ENCODE results near the gene CCDC106.
A peak's percentile ranks its signal among the peaks of the same experiment; 100 is the strongest.

The CCDC106 gene

DNA sequence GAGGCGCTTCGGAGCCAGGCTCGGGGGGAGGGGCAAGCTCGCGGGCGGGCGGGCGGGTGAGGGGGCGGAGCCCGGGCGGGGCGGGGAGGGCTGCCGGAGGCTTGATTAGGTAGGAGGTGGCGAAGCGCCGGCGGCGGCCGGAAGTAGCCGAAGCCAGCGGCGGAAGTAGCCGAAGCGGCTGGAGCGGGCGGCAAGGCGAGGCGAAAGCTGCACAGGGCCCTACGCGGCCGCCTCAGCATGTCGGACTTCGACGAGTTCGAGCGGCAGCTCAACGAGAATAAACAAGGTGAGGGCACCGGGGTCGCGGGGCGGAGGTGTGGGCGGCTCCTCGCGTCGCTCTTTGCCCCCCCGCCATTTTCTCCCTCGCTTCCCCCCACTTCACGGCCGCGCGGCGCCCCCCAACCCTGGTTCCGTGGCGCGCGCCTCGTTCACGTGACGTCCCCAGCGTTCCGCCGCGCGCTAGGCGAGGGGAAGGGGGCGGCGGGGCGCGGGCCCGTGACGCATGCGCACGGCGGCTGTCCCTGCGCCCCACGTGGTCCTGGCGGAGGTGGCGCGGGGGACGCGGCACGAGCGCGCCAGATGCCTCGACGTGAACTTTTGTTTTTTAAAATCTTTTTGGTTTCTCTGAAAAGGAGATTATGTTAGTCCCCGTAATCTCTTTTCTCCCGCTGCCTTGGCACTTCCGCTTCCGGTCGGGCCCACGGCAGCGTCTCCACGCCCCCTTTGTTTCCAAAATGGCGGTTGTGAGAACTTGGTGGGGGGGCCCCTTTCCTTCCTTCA is 7.0 kb downstream of the CCDC106 start, which contains the start of gene U2AF2:
Gene U2AF2 (plus strand): TSS at position 168 of the 780 bp plus-strand sequence. CDS start 70 bp downstream, at position 238.
- peak within 1 kb of the TSS; percentile 97 for H3K4me2 ChIP-seq (ENCODE audit: low read length)
- H3F3A ChIP-seq (ENCODE audit: insufficient read depth, low read length), result no peaks in the 10 kb centered on the region
- no peaks in the 10 kb centered on the region; the same call in 1 of the 2 replicates for H4K20me1 ChIP-seq (ENCODE audit: insufficient read depth, low read length)
- no peak within 1 kb of the TSS for H2AFZ ChIP-seq (ENCODE audit: low read length)
- H3K79me2 ChIP-seq (ENCODE audit: insufficient read depth, low read length), result peaks cover 47% of the 10 kb centered on the region
- H3K27ac ChIP-seq (ENCODE audit: low read depth, low read length, poor library complexity, severe bottlenecking), result peak within 1 kb of the TSS; percentile 91
- no peaks in the 10 kb centered on the region for H3K27me3 ChIP-seq (ENCODE audit: insufficient read depth, low read length)
- no peak for TF ChIP-seq CTCF (IDR thresholded peaks at IDR 0.05; ENCODE audit: low read length)
- no peak for TF ChIP-seq EZH2 (IDR thresholded peaks at IDR 0.05; ENCODE audit: borderline replicate concordance, low read length)
- H3K9me2 ChIP-seq (ENCODE audit: low read depth, low read length), result no peaks in the 10 kb centered on the region
- peaks cover 52% of the 10 kb centered on the region for H3K36me3 ChIP-seq (ENCODE audit: insufficient read depth, low read length)
- no peaks in the 10 kb centered on the region for H3K9me3 ChIP-seq (ENCODE audit: low read length)
- peak within 1 kb of the TSS; percentile 98 for H3K9ac ChIP-seq (ENCODE audit: low read length)
- peaks cover 34% of the 10 kb centered on the region for H3K4me1 ChIP-seq (ENCODE audit: insufficient read depth, low read length, severe bottlenecking)
- H3K4me3 ChIP-seq (ENCODE audit: low read depth, low read length, poor library complexity, severe bottlenecking), result peak within 1 kb of the TSS; percentile 94

DNA sequence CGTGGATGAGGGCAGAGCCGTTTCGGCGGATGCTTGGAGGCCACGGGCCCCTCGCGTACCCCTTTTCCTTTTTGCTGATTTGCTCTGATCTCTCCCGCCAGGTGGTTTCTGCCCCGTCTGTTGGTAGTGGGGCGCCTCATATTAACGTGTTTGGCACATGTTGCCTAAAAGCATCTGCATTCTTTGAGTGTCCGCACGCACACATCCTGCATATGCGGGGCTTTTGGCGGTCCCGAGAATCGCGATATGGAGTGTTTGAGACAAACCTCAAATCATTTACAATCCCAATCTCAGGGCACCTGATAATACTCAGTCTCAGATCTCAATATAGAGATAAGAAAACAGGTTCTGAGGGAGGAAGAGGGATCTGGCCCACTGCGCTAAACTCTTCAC is 7.6 kb downstream of the CCDC106 start:
- peak overlapping the region; percentile 94 for H3K4me3 ChIP-seq (ENCODE audit: low read depth, low read length, poor library complexity, severe bottlenecking)
- peak overlapping the region; percentile 91 for H3K27ac ChIP-seq (ENCODE audit: low read depth, low read length, poor library complexity, severe bottlenecking)
- no peaks in the 10 kb centered on the region; the same call in 1 of the 2 replicates for H4K20me1 ChIP-seq (ENCODE audit: insufficient read depth, low read length)
- no peaks in the 10 kb centered on the region for H3K9me2 ChIP-seq (ENCODE audit: low read depth, low read length)
- peak overlapping the region; percentile 98 for H3K9ac ChIP-seq (ENCODE audit: low read length)
- peaks cover 52% of the 10 kb centered on the region for H3K79me2 ChIP-seq (ENCODE audit: insufficient read depth, low read length)
- H3F3A ChIP-seq (ENCODE audit: insufficient read depth, low read length), result no peaks in the 10 kb centered on the region
- H3K36me3 ChIP-seq (ENCODE audit: insufficient read depth, low read length), result peaks cover 58% of the 10 kb centered on the region
- no peak for TF ChIP-seq CTCF (IDR thresholded peaks at IDR 0.05; ENCODE audit: low read length)
- TF ChIP-seq EZH2 (IDR thresholded peaks at IDR 0.05; ENCODE audit: borderline replicate concordance, low read length), result no peak
- peaks cover 34% of the 10 kb centered on the region for H3K4me1 ChIP-seq (ENCODE audit: insufficient read depth, low read length, severe bottlenecking)
- peak overlapping the region; percentile 97 for H3K4me2 ChIP-seq (ENCODE audit: low read length)
- no peaks in the 10 kb centered on the region for H3K27me3 ChIP-seq (ENCODE audit: insufficient read depth, low read length)
- H3K9me3 ChIP-seq (ENCODE audit: low read length), result no peaks in the 10 kb centered on the region
- no peak overlapping the region for H2AFZ ChIP-seq (ENCODE audit: low read length)

DNA sequence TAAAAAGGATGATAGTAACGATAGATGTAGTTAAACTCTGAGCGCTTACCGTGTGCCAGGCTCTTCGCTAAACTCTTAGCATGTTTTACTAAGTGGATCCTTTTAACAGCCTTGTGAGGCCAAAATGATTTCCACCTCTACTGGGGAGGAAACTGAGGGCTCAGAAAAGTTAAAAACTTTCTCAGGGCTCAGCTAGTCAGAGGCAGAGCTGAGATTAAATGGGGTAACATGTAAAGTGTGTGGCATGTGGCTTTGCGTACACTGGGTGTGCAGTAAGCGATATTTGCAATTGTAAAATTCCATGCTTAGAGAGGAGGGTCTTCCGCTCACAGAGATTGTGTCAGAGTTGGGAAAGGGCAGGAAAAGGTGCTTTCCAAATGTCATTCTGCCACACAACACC is 8.5 kb downstream of the CCDC106 start:
- Histone ChIP-seq H3K4me2 (ENCODE audit: low read length) (peak overlapping the region; percentile 97), H3K36me3 (ENCODE audit: insufficient read depth, low read length) (peaks cover 67% of the 10 kb centered on the region), H3K9me2 (ENCODE audit: low read depth, low read length) (no peaks in the 10 kb centered on the region), H3K4me3 (ENCODE audit: low read depth, low read length, poor library complexity, severe bottlenecking) (peak overlapping the region; percentile 94), H3K79me2 (ENCODE audit: insufficient read depth, low read length) (peaks cover 52% of the 10 kb centered on the region), H3K4me1 (ENCODE audit: insufficient read depth, low read length, severe bottlenecking) (peaks cover 34% of the 10 kb centered on the region), H4K20me1 (ENCODE audit: insufficient read depth, low read length) (no peaks in the 10 kb centered on the region; the same call in 1 of the 2 replicates), H3K27me3 (ENCODE audit: insufficient read depth, low read length) (no peaks in the 10 kb centered on the region), H3K9ac (ENCODE audit: low read length) (peak overlapping the region; percentile 98), H2AFZ (ENCODE audit: low read length) (no peak overlapping the region), H3K9me3 (ENCODE audit: low read length) (no peaks in the 10 kb centered on the region), H3F3A (ENCODE audit: insufficient read depth, low read length) (no peaks in the 10 kb centered on the region), H3K27ac (ENCODE audit: low read depth, low read length, poor library complexity, severe bottlenecking) (peak overlapping the region; percentile 91)
- TF ChIP-seq CTCF (IDR thresholded peaks at IDR 0.05; ENCODE audit: low read length) (no peak), EZH2 (IDR thresholded peaks at IDR 0.05; ENCODE audit: borderline replicate concordance, low read length) (no peak)
